T-cell (primary cell): Measurements from ENCODE around the gene HMOX2. TPM values are rescaled to one million over a fixed set of nuclear protein-coding genes. Genes with fewer than 3 reads are reported as not detected.

Experiments
- ATAC-seq, 4 experiments: fragments of 200-7000 bp in 3 of 4; fragments of 150-1000 bp in 1 of 4; cut with Tn5 transposase; replicated peaks in 1 of 4; 1 replicate in 3 of 4; 2 replicates in 1 of 4; pipeline ENCODE4 v1.10.0; 2021; ENCODE audit warnings: moderate library complexity in 3 of 4, mild to moderate bottlenecking in 2 of 4, moderate number of reproducible peaks in 1 of 4
- CTCF ChIA-PET, 2 donors: fragments of 300-600 bp; sonication (Branson Sonifier 250); formaldehyde crosslinking; loops; one replicate each; lab custom pipeline; 2022; ENCODE audit warnings: antibody characterized with exemption in 2 of 2; lab: Charles Lee
- POLR2A ChIA-PET, 2 donors: fragments of 300-600 bp; sonication (Branson Sonifier 250); formaldehyde crosslinking; loops; one replicate each; lab custom pipeline; 2022; ENCODE audit warnings: antibody characterized with exemption in 2 of 2; lab: Charles Lee
- DNase-seq, 35 experiments: peaks; one replicate each; pipeline versions ENCODE4 v3.0.0 to v3.0.0-alpha.2; 2013 to 2023
- H3K27ac ChIP-seq: one replicate; pipeline ENCODE4 v1.5.1; 2013; ENCODE audit warnings: low read length
- H3K27me3 ChIP-seq, 2 experiments: replicated peaks in 1 of 2; 1 replicate in 1 of 2; 2 replicates in 1 of 2; pipeline versions ENCODE4 v1.6.1 to v1.7.0; 2013; ENCODE audit warnings: low read length in 1 of 2, mixed read lengths in 1 of 2; ENCODE audit not compliant: control insufficient read depth in 2 of 2, insufficient read depth in 2 of 2; ENCODE audit errors: extremely low read depth in 1 of 2
- H3K36me3 ChIP-seq, 2 donors: 1 replicate in 1 of 2; 2 replicates in 1 of 2; pipeline versions ENCODE4 v1.6.1 to v1.7.0; 2013; ENCODE audit warnings: low read length in 1 of 2; ENCODE audit not compliant: control insufficient read depth in 2 of 2, insufficient read depth in 1 of 2; ENCODE audit errors: extremely low read depth in 1 of 2
- H3K4me1 ChIP-seq, 2 experiments: 1 replicate in 1 of 2; 2 replicates in 1 of 2; pipeline versions ENCODE4 v1.6.1 to v1.7.0; 2013; ENCODE audit warnings: low read length in 2 of 2, mixed read lengths in 1 of 2; ENCODE audit not compliant: insufficient read depth in 2 of 2, control insufficient read depth in 1 of 2; ENCODE audit errors: extremely low read depth in 1 of 2
- H3K4me3 ChIP-seq, 2 donors: 1 replicate in 1 of 2; 2 replicates in 1 of 2; pipeline versions ENCODE4 v1.5.1 to v1.7.0; 2013; ENCODE audit warnings: mild to moderate bottlenecking in 2 of 2, low read length in 1 of 2, moderate library complexity in 1 of 2; ENCODE audit not compliant: control insufficient read depth in 1 of 2; ENCODE audit errors: extremely low read depth in 1 of 2
- H3K9me3 ChIP-seq: 2 replicates; pipeline ENCODE4 v1.7.0; 2013
- H3K27ac Mint-ChIP-seq, 2 donors: one replicate each; pipeline ENCODE4 v1.8.0; 2020 to 2021; ENCODE audit warnings: mild to moderate bottlenecking in 2 of 2, mixed read lengths in 2 of 2
- H3K27me3 Mint-ChIP-seq, 2 donors: one replicate each; pipeline ENCODE4 v1.8.0; 2021 to 2022; ENCODE audit warnings: mixed read lengths in 2 of 2
- H3K36me3 Mint-ChIP-seq: one replicate; pipeline ENCODE4 v1.8.0; 2021; ENCODE audit warnings: mixed read lengths
- H3K4me1 Mint-ChIP-seq, 3 donors: one replicate each; pipeline ENCODE4 v1.8.0; 2020 to 2022; ENCODE audit warnings: mixed read lengths in 3 of 3, mild to moderate bottlenecking in 1 of 3
- H3K4me3 Mint-ChIP-seq, 3 donors: one replicate each; pipeline ENCODE4 v1.8.0; 2020 to 2022; ENCODE audit warnings: mild to moderate bottlenecking in 3 of 3, mixed read lengths in 3 of 3, moderate library complexity in 3 of 3
- H3K9me3 Mint-ChIP-seq, 3 donors: one replicate each; pipeline ENCODE4 v1.8.0; 2020 to 2022; ENCODE audit warnings: mixed read lengths in 3 of 3
- WGBS: methylation state at CpG from one replicate; pipeline ENCODE4 v1.1.5; 2013; ENCODE audit warnings: missing lambda C conversion rate; ENCODE audit not compliant: insufficient coverage; 5-methylcytosine and 5-hydroxymethylcytosine counted together
- total RNA-seq, 35 experiments: library from RNA in 6 of 35; stranded (reverse) in 6 of 35; fragments of 120-200 nt in 1 of 35; gene quantifications; one replicate each; pipeline versions ENCODE4 v1.2.1 to v1.2.4 and lab custom pipeline; 2013 to 2026

HMOX2 gene
- total RNA-seq, 5 donors from 2014 or later (not counting 1 experiment from before 2014, with no cell fraction given) = 49.1 to 74.4 (median 70.5) TPM

- no peaks in the 10 kb centered on the region for H3K9me3 ChIP-seq
- Mint-ChIP-seq H3K27me3 (no peaks in the 10 kb centered on the region), H3K36me3 (peaks cover 7% of the 10 kb centered on the region), H3K9me3 (no peaks in the 10 kb centered on the region), H3K4me1 (peaks cover 35 to 60% (median 41%) of the 10 kb centered on the region in 3 donors), H3K27ac (peak overlapping the region in 1 of 2 donors; percentile 11), H3K4me3 (no peak overlapping the region)
- no peak overlapping the region for H3K4me3 ChIP-seq
- WGBS = 91% methylated on average over 10 of the region's 13 CpGs
- POLR2A ChIA-PET = no interaction called here
- no peak overlapping the region for H3K27ac ChIP-seq
- H3K27me3 ChIP-seq = no peaks in the 10 kb centered on the region
- H3K4me1 ChIP-seq = peaks cover 21 to 25% of the 10 kb centered on the region in 2 experiments
- CTCF ChIA-PET = interaction anchor here in 1 of 2 donors (0.6 to 1.0 kb wide), 2 partner anchors 19 to 44 kb away, joined by 3 to 4 read pairs; no protein-coding TSS in a partner anchor
- DNase-seq (no peak), ATAC-seq (no peak)
- peaks cover 5 to 21% of the 10 kb centered on the region in 2 donors for H3K36me3 ChIP-seq
Observed at GRCh38 chr16:4525634-4526277, 49.6 kb downstream of the HMOX2 start.

DNA sequence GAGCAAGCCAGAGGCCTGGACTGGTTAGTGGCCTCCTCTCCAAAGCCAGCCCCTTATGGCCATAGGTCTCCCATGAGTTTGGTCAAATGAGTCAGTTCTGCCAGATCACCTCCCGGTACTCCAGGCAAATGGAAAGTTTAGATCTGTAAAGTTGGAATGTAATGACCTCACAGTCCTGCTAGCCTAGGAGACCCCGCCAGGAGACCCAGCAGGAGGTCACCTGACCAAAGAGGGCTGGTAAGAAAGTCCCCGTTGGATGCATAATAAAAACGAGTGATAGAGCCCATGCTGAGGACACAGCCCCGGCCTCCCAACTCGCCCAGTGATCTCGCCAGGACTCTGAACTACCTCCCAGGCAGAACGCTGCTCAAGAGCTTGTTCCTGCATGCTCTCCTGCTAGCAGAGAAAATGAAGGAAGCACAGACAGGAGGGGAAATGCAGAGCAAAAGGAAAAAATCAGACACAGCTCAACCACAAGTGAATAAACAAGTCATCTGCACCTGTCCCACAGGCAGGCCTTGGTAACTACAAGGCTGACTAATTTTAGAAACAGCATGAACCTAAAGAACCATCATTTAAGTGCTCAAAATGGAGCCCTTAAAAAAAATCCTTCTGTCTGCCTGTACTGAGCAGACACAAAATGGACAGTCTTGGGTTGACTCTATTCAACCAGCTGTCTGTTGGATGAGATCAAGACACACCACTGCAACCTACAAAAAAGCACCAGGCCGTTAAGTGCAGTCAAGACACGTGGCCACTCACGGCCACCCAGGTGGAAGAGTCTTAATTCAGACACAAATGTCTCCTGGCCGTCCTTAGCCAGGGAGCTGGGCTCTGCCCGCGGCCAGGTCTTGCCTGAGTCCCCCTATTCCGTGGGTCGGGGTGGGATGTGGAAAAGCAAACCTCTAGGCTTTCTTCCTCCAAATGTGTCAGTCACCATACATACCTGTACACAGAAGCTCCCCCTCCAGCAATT, 53.2 kb downstream of the HMOX2 start:
- CTCF ChIA-PET = interaction anchor here (0.5 to 0.9 kb wide), 4 partner anchors 18 to 67 kb away, joined by 3 read pairs; partner anchors contain the start of gene NMRAL1 (in 1 of the 2)
- Histone ChIP-seq H3K36me3 (peaks cover 6 to 13% of the 10 kb centered on the region in 2 donors), H3K9me3 (no peaks in the 10 kb centered on the region), H3K27me3 (no peaks in the 10 kb centered on the region), H3K4me3 (peak overlapping the region in 1 of 2 donors; percentile 2), H3K27ac (peak overlapping the region; percentile 55), H3K4me1 (peaks cover 26 to 31% of the 10 kb centered on the region in 2 experiments)
- H3K27ac Mint-ChIP-seq = peak overlapping the region; percentile 85 to 94
- H3K4me3 Mint-ChIP-seq = peak overlapping the region; percentile 65
- peaks cover 49 to 68% (median 57%) of the 10 kb centered on the region in 3 donors for H3K4me1 Mint-ChIP-seq
- peaks cover 18% of the 10 kb centered on the region for H3K36me3 Mint-ChIP-seq
- WGBS = 63% methylated on average over 9 of the region's 16 CpGs
- H3K27me3 Mint-ChIP-seq = no peaks in the 10 kb centered on the region
- POLR2A ChIA-PET = interaction anchor here in 1 of 2 donors (0.6 kb wide), 1 partner anchor 53 kb away, joined by 3 read pairs; the partner anchor contains the start of gene HMOX2
- DNase-seq (peak in 2 of 35 experiments; percentile 31 to 35), ATAC-seq (peak; percentile 72 to 78 (median 76))
- H3K9me3 Mint-ChIP-seq = no peaks in the 10 kb centered on the region

DNA sequence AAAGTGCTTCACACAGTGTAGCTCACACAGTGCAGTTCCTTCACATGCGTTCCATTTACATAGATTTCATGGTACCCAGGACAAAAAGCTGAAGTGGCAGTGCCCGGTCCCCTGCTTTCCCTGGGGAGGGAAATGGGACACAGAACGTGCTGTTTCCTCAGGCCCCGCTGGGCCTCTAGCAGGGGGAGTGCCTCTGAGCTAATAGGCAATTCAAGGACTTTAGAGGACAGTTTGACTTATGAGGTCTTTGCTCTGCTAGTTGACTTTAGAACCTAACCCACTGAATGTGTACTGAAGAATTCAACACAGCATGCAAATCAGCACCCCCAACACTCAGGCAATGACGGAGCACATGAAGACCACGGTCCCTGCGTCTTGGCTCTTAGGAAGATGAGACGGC, 55.6 kb downstream of the HMOX2 start:
- ChIA-PET CTCF (interaction anchor here (0.6 kb wide), 2 partner anchors 17 to 263 kb away, joined by 4 to 6 read pairs; no protein-coding TSS in a partner anchor), POLR2A (interaction anchor here in 1 of 2 donors (0.6 kb wide), 1 partner anchor 26 kb away, joined by 5 read pairs; no protein-coding TSS in a partner anchor)
- Mint-ChIP-seq H3K36me3 (peaks cover 17% of the 10 kb centered on the region), H3K9me3 (no peaks in the 10 kb centered on the region), H3K27me3 (no peaks in the 10 kb centered on the region), H3K4me1 (peaks cover 68 to 81% (median 75%) of the 10 kb centered on the region in 3 donors), H3K4me3 (no peak overlapping the region), H3K27ac (peak overlapping the region; percentile 23 to 52)
- Histone ChIP-seq H3K27me3 (no peaks in the 10 kb centered on the region), H3K36me3 (peaks cover 6 to 13% of the 10 kb centered on the region in 2 donors), H3K4me1 (peaks cover 42 to 43% of the 10 kb centered on the region in 2 experiments), H3K4me3 (no peak overlapping the region), H3K9me3 (no peaks in the 10 kb centered on the region), H3K27ac (no peak overlapping the region)
- 100% methylated on average over 1 of the region's 8 CpGs for WGBS
- DNase-seq = no peak
- ATAC-seq = no peak

DNA sequence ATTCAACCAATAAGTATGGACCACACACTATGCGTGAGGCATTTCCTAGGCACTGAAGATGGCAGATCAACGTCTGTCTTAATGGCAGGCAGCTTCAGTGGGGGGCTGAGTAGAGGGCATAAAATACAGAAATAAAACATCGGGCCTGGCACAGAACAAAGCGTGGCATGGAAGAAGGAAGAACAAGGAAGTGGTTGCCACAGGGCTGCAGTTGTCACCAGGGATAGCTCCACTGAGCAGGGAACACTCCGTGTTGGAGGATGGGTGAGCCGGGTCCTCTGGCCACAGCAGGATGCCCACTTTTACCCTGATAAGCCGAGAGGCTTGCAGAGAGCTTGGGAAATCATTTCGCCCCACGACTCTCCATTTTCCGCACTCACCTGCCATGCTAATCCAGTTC, 56.0 kb downstream of the HMOX2 start:
- ATAC-seq = no peak
- H3K27ac Mint-ChIP-seq = peak overlapping the region; percentile 23 to 60
- Histone ChIP-seq H3K4me1 (peaks cover 44 to 45% of the 10 kb centered on the region in 2 experiments), H3K4me3 (no peak overlapping the region), H3K27me3 (no peaks in the 10 kb centered on the region), H3K9me3 (no peaks in the 10 kb centered on the region), H3K27ac (no peak overlapping the region), H3K36me3 (peaks cover 6 to 13% of the 10 kb centered on the region in 2 donors)
- DNase-seq = no peak
- POLR2A ChIA-PET = no interaction called here
- 99% methylated on average over 9 of the region's 10 CpGs for WGBS
- H3K4me3 Mint-ChIP-seq = no peak overlapping the region
- no peaks in the 10 kb centered on the region for H3K9me3 Mint-ChIP-seq
- CTCF ChIA-PET = interaction anchor here in 1 of 2 donors (0.6 kb wide), 1 partner anchor 263 kb away, joined by 6 read pairs; no protein-coding TSS in a partner anchor
- H3K27me3 Mint-ChIP-seq = no peaks in the 10 kb centered on the region
- peaks cover 17% of the 10 kb centered on the region for H3K36me3 Mint-ChIP-seq
- peaks cover 70 to 81% (median 76%) of the 10 kb centered on the region in 3 donors for H3K4me1 Mint-ChIP-seq

GRCh38 chr16:4533490-4533889, 57.3 kb downstream of the HMOX2 start:
- peaks cover 43 to 51% of the 10 kb centered on the region in 2 experiments for H3K4me1 ChIP-seq
- no peaks in the 10 kb centered on the region for H3K9me3 ChIP-seq
- peaks cover 6 to 13% of the 10 kb centered on the region in 2 donors for H3K36me3 ChIP-seq
- WGBS = 95% methylated on average over 4 of the region's 6 CpGs
- no peaks in the 10 kb centered on the region for H3K27me3 Mint-ChIP-seq
- no peaks in the 10 kb centered on the region for H3K9me3 Mint-ChIP-seq
- DNase-seq = no peak
- peak overlapping the region in 1 of 2 donors; percentile 97 for H3K27ac Mint-ChIP-seq
- H3K4me3 Mint-ChIP-seq = no peak overlapping the region
- peaks cover 17% of the 10 kb centered on the region for H3K36me3 Mint-ChIP-seq
- peaks cover 64 to 76% (median 71%) of the 10 kb centered on the region in 3 donors for H3K4me1 Mint-ChIP-seq
- CTCF ChIA-PET = no interaction called here
- H3K4me3 ChIP-seq = no peak overlapping the region
- H3K27ac ChIP-seq = no peak overlapping the region
- POLR2A ChIA-PET = no interaction called here
- H3K27me3 ChIP-seq = peaks cover 0 to 2% of the 10 kb centered on the region in 2 experiments
- no peak for ATAC-seq
